ENCODE results near the gene CNTLN.
A peak's percentile ranks its signal among the peaks of the same experiment; 100 is the strongest.

CNTLN gene

DNA sequence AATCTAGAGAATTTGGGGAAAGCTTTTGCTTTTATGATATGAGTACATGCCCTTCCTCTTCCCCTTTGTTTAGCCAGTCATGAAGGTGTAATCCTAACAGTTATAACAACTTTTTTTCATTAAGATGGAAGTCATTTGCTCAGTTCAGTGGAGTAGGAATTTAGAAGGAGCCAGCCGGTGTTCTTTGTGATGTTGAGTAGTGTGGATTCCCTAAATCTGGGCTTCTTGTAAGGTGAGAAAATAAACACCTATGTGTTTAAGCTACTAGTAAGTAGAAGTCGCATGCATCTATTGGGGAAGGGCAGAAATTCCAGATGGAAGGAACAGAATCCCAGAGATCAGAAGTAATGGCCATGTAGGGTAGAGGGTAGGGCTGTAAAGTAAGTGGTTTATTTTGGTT lies 13.6 kb upstream of the CNTLN start:
- TF ChIP-seq, protein P1, sequence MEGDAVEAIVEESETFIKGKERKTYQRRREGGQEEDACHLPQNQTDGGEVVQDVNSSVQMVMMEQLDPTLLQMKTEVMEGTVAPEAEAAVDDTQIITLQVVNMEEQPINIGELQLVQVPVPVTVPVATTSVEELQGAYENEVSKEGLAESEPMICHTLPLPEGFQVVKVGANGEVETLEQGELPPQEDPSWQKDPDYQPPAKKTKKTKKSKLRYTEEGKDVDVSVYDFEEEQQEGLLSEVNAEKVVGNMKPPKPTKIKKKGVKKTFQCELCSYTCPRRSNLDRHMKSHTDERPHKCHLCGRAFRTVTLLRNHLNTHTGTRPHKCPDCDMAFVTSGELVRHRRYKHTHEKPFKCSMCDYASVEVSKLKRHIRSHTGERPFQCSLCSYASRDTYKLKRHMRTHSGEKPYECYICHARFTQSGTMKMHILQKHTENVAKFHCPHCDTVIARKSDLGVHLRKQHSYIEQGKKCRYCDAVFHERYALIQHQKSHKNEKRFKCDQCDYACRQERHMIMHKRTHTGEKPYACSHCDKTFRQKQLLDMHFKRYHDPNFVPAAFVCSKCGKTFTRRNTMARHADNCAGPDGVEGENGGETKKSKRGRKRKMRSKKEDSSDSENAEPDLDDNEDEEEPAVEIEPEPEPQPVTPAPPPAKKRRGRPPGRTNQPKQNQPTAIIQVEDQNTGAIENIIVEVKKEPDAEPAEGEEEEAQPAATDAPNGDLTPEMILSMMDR (IDR thresholded peaks at IDR 0.05; ENCODE audit: control insufficient read depth, insufficient read depth, low read depth, low read length, missing control alignments), result no peak
- no peak overlapping the region for H3K4me3 ChIP-seq (ENCODE audit: control insufficient read depth, low read depth, low read length)
- DNase-seq (ENCODE audit: low read depth), result no peak

DNA sequence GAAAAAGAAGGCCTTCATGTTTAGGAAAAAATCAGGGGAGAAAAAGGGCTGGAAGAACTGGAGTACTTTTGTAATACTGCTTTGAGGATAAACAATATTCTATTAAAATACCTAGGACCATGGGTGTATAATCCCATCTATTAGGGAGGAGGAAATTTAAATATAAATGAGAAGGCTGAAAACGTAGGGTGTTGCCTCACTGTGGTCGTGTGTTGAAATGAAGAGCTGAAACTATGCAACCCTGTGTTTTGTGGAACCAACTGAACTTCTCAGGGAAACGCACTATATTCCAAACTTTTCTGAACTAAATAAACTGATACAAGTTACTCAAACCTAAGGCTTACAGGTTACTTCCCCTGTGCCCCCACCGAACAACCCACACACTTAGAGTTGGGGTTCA lies 4.5 kb upstream of the CNTLN start:
- TF ChIP-seq, protein P1 (IDR thresholded peaks at IDR 0.05; ENCODE audit: control insufficient read depth, insufficient read depth, low read depth, low read length, missing control alignments), result no peak
- DNase-seq (ENCODE audit: low read depth), result no peak
- no peak overlapping the region for H3K4me3 ChIP-seq (ENCODE audit: control insufficient read depth, low read depth, low read length)

DNA sequence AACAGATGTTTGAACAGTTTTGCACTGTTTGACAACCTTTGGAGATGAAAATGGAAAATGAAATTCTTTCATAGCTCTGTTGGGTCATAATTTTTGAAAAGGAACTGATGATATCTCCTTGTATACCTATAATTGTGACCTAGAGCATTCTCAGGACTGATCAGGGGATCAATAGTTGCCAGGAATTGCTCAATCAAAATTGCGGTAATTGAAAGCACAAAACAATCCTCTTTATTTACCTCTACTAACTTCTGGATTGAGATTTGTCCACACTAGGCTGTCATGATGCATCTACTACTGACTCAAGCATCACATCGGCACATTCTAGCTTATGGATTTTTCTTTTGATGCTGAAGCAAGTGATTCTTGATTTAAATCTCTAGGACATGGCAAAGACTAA lies 4.1 kb upstream of the CNTLN start:
- no peak for DNase-seq (ENCODE audit: low read depth)
- TF ChIP-seq, protein P1 (IDR thresholded peaks at IDR 0.05; ENCODE audit: control insufficient read depth, insufficient read depth, low read depth, low read length, missing control alignments), result no peak
- no peak overlapping the region for H3K4me3 ChIP-seq (ENCODE audit: control insufficient read depth, low read depth, low read length)

DNA sequence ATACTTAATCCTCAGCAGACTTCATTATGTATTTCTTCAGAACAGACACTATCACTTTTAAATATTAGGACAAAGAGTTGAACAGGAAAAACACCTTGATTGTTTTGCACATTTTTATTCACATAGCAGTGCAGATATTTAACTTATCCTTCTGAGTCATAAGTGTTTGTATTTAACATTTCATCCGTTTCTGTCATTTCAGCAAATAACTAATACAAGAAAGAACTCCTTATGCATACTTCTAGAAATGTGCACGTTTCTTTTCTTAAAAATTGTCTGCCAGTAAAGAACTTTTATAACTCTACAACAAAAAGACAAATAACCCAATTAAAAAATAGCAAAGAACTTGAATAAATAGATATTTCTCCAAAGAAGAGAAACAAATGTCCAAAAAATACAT lies 3.3 kb upstream of the CNTLN start:
- TF ChIP-seq, protein P1 (IDR thresholded peaks at IDR 0.05; ENCODE audit: control insufficient read depth, insufficient read depth, low read depth, low read length, missing control alignments), result no peak
- no peak overlapping the region for H3K4me3 ChIP-seq (ENCODE audit: control insufficient read depth, low read depth, low read length)
- DNase-seq (ENCODE audit: low read depth), result no peak

DNA sequence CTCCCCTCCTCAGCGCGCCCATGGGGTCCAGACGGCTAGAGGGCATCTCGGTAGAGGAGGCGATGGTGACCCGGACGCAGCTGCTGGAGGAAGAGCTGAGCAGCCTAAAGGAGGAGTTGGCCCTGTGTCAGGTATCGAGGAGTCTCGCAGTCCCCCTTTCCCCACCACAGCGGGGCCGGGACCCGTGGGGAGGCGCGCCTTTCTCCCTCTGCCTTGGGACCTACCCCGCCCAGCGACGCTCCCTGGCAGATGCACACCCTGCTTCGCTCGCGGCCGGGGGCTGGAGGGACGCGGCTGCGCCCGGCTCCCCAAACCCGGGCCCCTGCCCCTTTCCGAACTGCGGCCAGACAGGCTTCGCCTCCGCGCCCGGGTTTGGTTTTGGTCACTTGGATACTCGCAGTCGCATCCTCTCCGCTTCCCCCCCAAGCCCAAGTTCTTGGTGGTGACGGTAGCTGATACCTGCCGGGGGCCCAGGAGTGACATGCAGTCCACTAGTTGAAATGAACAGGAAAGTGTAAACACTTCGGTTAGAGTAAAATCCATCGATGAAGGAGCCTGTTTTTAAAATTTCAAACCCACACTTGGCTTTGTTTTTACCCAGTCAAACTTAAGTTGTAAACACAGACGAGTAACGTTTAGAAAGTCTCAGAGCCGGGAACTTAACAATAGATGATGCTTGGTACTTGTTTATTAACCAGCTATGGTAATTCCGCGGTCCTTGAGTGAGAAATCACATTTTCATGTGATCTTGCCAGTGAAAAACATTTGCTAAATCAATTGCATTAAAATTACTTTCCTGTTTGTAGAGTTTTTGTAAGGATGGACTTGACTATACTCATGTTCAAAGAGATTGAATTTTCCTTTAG lies 688 bp downstream of the CNTLN start:
- H3K4me3 ChIP-seq (ENCODE audit: control insufficient read depth, low read depth, low read length), result peak overlapping the region; percentile 99
- DNase-seq (ENCODE audit: low read depth), result no peak
- TF ChIP-seq, protein P1 (IDR thresholded peaks at IDR 0.05; ENCODE audit: control insufficient read depth, insufficient read depth, low read depth, low read length, missing control alignments), result no peak

DNA sequence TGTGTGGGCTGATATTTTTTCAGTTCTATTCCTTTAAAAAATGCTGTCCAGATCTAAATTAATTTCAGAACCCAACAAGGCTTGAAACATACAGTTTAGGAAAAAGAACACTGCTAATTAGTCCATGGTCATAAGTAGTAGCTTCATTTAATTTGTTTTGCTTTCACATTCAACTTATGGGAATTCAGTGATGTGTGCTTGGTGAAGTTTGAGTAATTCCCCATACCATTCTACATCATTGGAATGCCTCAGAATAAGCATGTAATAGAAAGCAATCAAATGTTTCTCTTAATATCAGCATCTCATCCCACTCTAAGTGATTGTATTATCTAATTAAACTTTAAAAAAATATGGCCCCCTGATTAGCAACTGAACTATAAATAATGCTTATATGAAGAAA lies 2.7 kb downstream of the CNTLN start:
- TF ChIP-seq, protein P1 (IDR thresholded peaks at IDR 0.05; ENCODE audit: control insufficient read depth, insufficient read depth, low read depth, low read length, missing control alignments), result no peak
- H3K4me3 ChIP-seq (ENCODE audit: control insufficient read depth, low read depth, low read length), result no peak overlapping the region
- no peak for DNase-seq (ENCODE audit: low read depth)
